DMS 273 treated with DMSO at 0.1 percent for 48 hours (cell line): ENCODE results near the gene IGSF10.

ENCODE experiments used
- DNase-seq: peaks from one replicate; lab custom pipeline; 2025; lab: John Stamatoyannopoulos, UW

IGSF10 gene

GRCh38 chr3:151419806-151420205 is 41.1 kb downstream of the IGSF10 start:
- DNase-seq, result no peak

GRCh38 chr3:151415289-151415688 is 45.6 kb downstream of the IGSF10 start:
- DNase-seq, result no peak

- no peak for DNase-seq
These were observed 47.9 kb downstream of the IGSF10 start for GRCh38 chr3:151412989-151413388.
